GM19372 (cell line): ENCODE data around the gene SGK1.
"Not testable (repeated sequence)": the region's sequence is repeated elsewhere in the genome, so short reads cannot be mapped to it uniquely, and the experiment has no call there.

Experiments
- ATAC-seq: cut with Tn5 transposase; IDR thresholded peaks from one replicate; pipeline ENCODE4 v1.9.1; 2021; ENCODE audit warnings: mild to moderate bottlenecking, low read depth, moderate library complexity; ENCODE audit not compliant: unreplicated experiment

Gene SGK1

GRCh38 chr6:134233180-134233955 lies 84.5 kb downstream of the SGK1 start:
- no peak for ATAC-seq

- ATAC-seq: no peak
Measured at GRCh38 chr6:134230940-134231339, 87.0 kb downstream of the SGK1 start.

GRCh38 chr6:134230087-134230700 lies 87.7 kb downstream of the SGK1 start:
- ATAC-seq: no peak

- ATAC-seq: no peak
Measured at GRCh38 chr6:134229520-134229919, 88.4 kb downstream of the SGK1 start.

GRCh38 chr6:134223796-134224420 lies 94.0 kb downstream of the SGK1 start:
- no peak for ATAC-seq

GRCh38 chr6:134221250-134221649 lies 96.7 kb downstream of the SGK1 start:
- ATAC-seq: no peak

- no peak for ATAC-seq
Measured at GRCh38 chr6:134217798-134218140, 100.1 kb downstream of the SGK1 start.

GRCh38 chr6:134217105-134217797 lies 100.7 kb downstream of the SGK1 start:
- ATAC-seq: no peak

- no peak for ATAC-seq
Measured at GRCh38 chr6:134216301-134217010, 101.5 kb downstream of the SGK1 start.

- not testable (repeated sequence) for ATAC-seq
Measured at GRCh38 chr6:134213410-134213809, 104.5 kb downstream of the SGK1 start.

GRCh38 chr6:134211297-134211696 lies 106.6 kb downstream of the SGK1 start:
- ATAC-seq: no peak

- no peak for ATAC-seq
Measured at GRCh38 chr6:134207421-134207820, 110.5 kb downstream of the SGK1 start.

GRCh38 chr6:134205366-134205765 lies 112.5 kb downstream of the SGK1 start:
- ATAC-seq: no peak

- not testable (repeated sequence) for ATAC-seq
Measured at GRCh38 chr6:134204759-134205158, 113.2 kb downstream of the SGK1 start.

GRCh38 chr6:134204031-134204430 lies 113.9 kb downstream of the SGK1 start:
- no peak for ATAC-seq

GRCh38 chr6:134201716-134202115 lies 116.2 kb downstream of the SGK1 start:
- ATAC-seq: no peak

GRCh38 chr6:134199848-134200606 lies 117.9 kb downstream of the SGK1 start:
- no peak for ATAC-seq

- ATAC-seq: no peak
Measured at GRCh38 chr6:134198093-134198492, 119.8 kb downstream of the SGK1 start.

- ATAC-seq: not testable (repeated sequence)
Measured at GRCh38 chr6:134197685-134198084, 120.2 kb downstream of the SGK1 start.
